RWPE2 (cell line): ENCODE results near the gene FATE1.

Experiments used
- ATAC-seq: fragments of 200-7000 bp; cut with Tn5 transposase; 3 replicates; pipeline ENCODE4 v1.9.1; 2021; ENCODE audit warnings: low read depth
- DNase-seq: peaks from one replicate; pipeline ENCODE4 v3.0.0-alpha.2; 2020; ENCODE audit warnings: low spot score
- H3K27ac ChIP-seq: fragments of 450-650 bp; 2 replicates; pipeline ENCODE4 v1.5.1; 2017; ENCODE audit warnings: mild to moderate bottlenecking; ENCODE audit not compliant: poor library complexity, severe bottlenecking
- H3K27me3 ChIP-seq: fragments of 250-450 bp; sonication (Bioruptor Pico); 2 replicates; pipeline ENCODE4 v1.5.1; 2021; ENCODE audit warnings: mild to moderate bottlenecking, moderate library complexity; ENCODE audit not compliant: insufficient read depth, poor library complexity, severe bottlenecking
- H3K36me3 ChIP-seq: fragments of 250-450 bp; sonication (Bioruptor Pico); 2 replicates; pipeline ENCODE4 v1.5.1; 2020; ENCODE audit warnings: low read depth, mild to moderate bottlenecking, moderate library complexity
- H3K4me1 ChIP-seq: fragments of 250-450 bp; sonication (Bioruptor Pico); 2 replicates; pipeline ENCODE4 v1.5.1; 2021; ENCODE audit warnings: mild to moderate bottlenecking, moderate library complexity; ENCODE audit not compliant: insufficient read depth, poor library complexity, severe bottlenecking
- H3K4me3 ChIP-seq: fragments of 250-450 bp; sonication (Bioruptor Pico); 2 replicates; pipeline ENCODE4 v1.5.1; 2021; ENCODE audit warnings: mild to moderate bottlenecking, moderate library complexity; ENCODE audit not compliant: severe bottlenecking
- H3K9me3 ChIP-seq: fragments of 250-450 bp; sonication (Bioruptor Pico); 2 replicates; pipeline ENCODE4 v1.5.1; 2021; ENCODE audit warnings: mild to moderate bottlenecking, moderate library complexity; ENCODE audit not compliant: severe bottlenecking
- TF ChIP-seq, protein P1 (sequence below): fragments of 450-650 bp; IDR thresholded peaks from one replicate; pipeline ENCODE4 v1.5.1; 2017; ENCODE audit warnings: mild to moderate bottlenecking, moderate library complexity; ENCODE audit not compliant: poor library complexity, severe bottlenecking

FATE1 gene

DNA sequence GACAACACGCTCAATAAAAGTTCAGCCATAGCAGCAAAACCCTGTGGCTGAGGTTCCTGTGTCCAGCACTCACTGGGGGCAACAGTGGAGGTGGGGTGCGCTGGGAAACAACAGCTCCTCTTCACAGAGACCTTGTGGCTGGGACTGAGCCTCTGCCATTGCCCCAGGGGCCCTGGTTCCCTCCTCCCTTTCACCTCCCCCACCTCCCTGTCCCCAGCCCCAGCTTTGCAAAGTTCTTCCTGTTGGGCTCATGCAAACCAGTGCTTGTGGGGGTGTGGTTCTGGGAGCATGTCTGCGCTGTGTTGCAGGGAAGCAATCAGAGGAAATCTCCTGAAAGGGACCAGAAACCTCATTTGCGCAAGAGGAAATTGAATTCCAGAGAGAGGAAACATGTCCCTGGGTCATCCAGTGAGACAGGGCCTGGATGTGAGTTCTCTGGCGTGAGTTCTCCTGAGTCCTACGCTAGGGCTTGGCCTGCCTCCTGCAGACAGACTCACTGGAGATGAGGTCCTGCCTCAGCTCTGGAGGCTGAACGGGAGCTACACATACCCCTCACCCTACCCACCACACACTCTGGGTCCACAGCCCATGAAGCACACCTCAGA is 7.4 kb downstream of the FATE1 start:
- no peaks in the 10 kb centered on the region for H3K9me3 ChIP-seq
- no peak overlapping the region for H3K4me3 ChIP-seq
- no peaks in the 10 kb centered on the region for H3K27me3 ChIP-seq
- H3K4me1 ChIP-seq: no peaks in the 10 kb centered on the region
- H3K36me3 ChIP-seq: no peaks in the 10 kb centered on the region
- H3K27ac ChIP-seq: no peak overlapping the region
- TF ChIP-seq, protein P1, sequence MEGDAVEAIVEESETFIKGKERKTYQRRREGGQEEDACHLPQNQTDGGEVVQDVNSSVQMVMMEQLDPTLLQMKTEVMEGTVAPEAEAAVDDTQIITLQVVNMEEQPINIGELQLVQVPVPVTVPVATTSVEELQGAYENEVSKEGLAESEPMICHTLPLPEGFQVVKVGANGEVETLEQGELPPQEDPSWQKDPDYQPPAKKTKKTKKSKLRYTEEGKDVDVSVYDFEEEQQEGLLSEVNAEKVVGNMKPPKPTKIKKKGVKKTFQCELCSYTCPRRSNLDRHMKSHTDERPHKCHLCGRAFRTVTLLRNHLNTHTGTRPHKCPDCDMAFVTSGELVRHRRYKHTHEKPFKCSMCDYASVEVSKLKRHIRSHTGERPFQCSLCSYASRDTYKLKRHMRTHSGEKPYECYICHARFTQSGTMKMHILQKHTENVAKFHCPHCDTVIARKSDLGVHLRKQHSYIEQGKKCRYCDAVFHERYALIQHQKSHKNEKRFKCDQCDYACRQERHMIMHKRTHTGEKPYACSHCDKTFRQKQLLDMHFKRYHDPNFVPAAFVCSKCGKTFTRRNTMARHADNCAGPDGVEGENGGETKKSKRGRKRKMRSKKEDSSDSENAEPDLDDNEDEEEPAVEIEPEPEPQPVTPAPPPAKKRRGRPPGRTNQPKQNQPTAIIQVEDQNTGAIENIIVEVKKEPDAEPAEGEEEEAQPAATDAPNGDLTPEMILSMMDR: no peak
- DNase-seq (no peak), ATAC-seq (no peak)

DNA sequence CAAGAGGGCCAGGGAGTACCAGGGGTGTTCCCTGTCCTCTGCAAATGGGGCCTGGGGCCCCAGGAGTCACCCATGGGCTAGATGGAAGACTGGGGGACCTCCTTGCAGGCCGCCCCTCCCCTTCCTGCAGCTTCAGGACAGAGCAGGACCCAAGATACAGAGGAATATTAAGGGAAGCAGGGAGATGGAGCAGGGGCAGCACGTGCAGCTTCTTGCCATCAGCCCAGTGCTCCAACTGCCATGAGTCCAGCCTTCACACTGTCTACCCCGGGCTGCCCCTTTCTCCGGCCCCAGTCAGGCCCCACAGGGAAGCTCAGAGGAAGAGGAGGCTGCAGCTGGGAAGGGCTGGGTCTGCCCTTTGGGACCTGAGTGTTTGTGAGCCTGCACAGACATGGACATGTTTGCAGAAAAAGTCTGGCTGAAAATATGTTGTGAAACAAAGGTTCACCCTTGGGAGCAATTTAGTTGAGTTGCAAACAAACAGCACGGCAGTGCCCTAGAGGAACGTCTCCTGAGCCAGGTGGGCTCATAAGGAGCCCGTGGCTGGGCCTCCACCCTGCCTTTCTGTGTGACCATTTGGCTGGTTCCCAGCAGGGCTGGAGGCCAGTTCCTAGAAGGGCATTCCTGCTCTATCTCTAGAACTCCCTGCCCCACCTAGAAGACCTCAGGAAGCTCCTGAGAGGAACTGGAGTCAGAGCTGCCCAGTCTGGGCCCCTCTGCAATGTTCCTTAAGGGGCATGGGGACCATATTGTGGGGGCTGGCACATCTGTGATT is 8.9 kb downstream of the FATE1 start:
- TF ChIP-seq, protein P1: no peak
- Histone ChIP-seq H3K9me3 (no peaks in the 10 kb centered on the region), H3K27ac (no peak overlapping the region), H3K36me3 (no peaks in the 10 kb centered on the region), H3K4me1 (no peaks in the 10 kb centered on the region), H3K27me3 (no peaks in the 10 kb centered on the region), H3K4me3 (no peak overlapping the region)
- ATAC-seq (no peak), DNase-seq (no peak)

DNA sequence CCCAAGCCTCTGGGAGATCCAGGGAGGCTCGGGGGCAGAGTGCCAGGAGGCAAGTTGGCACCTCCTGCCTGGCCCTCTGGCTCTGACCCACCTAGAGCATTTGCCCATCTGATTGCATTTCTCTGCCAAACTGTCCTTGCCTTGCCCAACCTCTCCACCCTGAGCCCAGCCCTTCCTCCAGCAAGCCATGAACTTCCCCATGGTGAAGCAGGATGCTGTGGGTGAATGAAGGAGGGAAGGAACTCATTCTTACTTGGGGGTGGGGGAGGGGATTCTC is 9.4 kb downstream of the FATE1 start:
- Histone ChIP-seq H3K27me3 (no peaks in the 10 kb centered on the region), H3K27ac (no peak overlapping the region), H3K36me3 (no peaks in the 10 kb centered on the region), H3K4me3 (no peak overlapping the region), H3K4me1 (no peaks in the 10 kb centered on the region), H3K9me3 (no peaks in the 10 kb centered on the region)
- DNase-seq (no peak), ATAC-seq (no peak)
- TF ChIP-seq, protein P1: no peak

DNA sequence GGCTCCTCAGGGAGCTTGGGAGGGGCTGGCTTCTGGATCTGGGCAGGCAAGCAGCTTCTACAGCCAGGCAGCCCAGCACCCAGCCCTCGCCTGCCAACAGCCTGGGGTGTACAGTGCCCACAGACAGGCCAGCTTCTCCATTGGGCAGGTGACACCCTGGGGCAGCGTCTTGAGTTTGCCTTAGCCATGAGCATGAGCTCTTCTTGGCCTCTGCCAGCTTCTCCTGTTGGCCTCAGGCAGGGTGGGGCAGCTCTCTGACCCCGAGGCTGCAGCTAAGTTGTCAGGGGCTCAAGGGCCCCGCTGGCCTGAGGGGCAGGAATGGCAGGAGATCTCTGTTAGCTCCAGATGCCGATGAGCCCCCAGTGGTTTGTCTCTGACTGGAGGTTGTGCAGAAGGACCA is 10.9 kb downstream of the FATE1 start:
- no peaks in the 10 kb centered on the region for H3K9me3 ChIP-seq
- H3K27ac ChIP-seq: no peak overlapping the region
- no peak overlapping the region for H3K4me3 ChIP-seq
- DNase-seq (no peak), ATAC-seq (no peak)
- no peaks in the 10 kb centered on the region for H3K36me3 ChIP-seq
- H3K27me3 ChIP-seq: no peaks in the 10 kb centered on the region
- TF ChIP-seq, protein P1: no peak
- no peaks in the 10 kb centered on the region for H3K4me1 ChIP-seq

DNA sequence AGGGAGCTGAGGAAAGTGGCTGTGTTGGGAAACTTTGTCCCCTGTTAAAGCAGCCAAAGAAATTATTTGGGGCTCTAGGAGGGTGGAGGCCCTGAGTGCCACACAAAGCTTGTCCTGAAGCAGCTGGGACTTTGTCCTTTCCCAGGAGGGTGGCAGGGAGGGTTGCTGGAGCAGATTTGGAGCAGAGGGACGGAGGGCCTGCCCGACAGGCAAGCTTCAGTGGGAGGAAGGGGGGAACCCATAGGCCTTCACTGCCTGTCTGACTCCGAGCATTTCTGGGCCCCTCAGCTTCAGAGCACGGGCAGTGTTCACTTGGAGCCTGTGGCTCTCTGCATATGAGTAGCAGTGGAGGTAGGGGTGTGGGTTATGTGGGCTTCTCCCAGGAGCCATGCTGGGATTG is 11.5 kb downstream of the FATE1 start:
- Histone ChIP-seq H3K27ac (no peak overlapping the region), H3K4me1 (no peaks in the 10 kb centered on the region), H3K36me3 (no peaks in the 10 kb centered on the region), H3K9me3 (no peaks in the 10 kb centered on the region), H3K4me3 (no peak overlapping the region), H3K27me3 (no peaks in the 10 kb centered on the region)
- ATAC-seq (no peak), DNase-seq (no peak)
- TF ChIP-seq, protein P1: no peak
